ENCODE results near the gene GCLC.
"Not testable (repeated sequence)": the region's sequence is repeated elsewhere in the genome, so short reads cannot be mapped to it uniquely, and the experiment has no call there.

Gene GCLC

GRCh38 chr6:53544470-53545308, at the start of gene GCLC:
GCLC (minus strand) TSS chr6:53545101; CDS start chr6:53544645, 456 bp downstream.
- FAIRE-seq: no peak

GRCh38 chr6:53594596-53594995, 49.7 kb upstream of the GCLC start:
- no peak for FAIRE-seq

GRCh38 chr6:53593001-53593488, 48.1 kb upstream of the GCLC start:
- peak; percentile 8 for FAIRE-seq

- FAIRE-seq: no peak
Measured at GRCh38 chr6:53591873-53592272, 47.0 kb upstream of the GCLC start.

- no peak for FAIRE-seq
Measured at GRCh38 chr6:53588816-53589509, 44.1 kb upstream of the GCLC start.

GRCh38 chr6:53587291-53587690, 42.4 kb upstream of the GCLC start:
- FAIRE-seq: no peak

GRCh38 chr6:53585208-53585900, 40.5 kb upstream of the GCLC start:
- no peak for FAIRE-seq

- no peak for FAIRE-seq
Measured at GRCh38 chr6:53584726-53585125, 39.8 kb upstream of the GCLC start.

- no peak for FAIRE-seq
Measured at GRCh38 chr6:53583451-53583850, 38.5 kb upstream of the GCLC start.

- FAIRE-seq: no peak
Measured at GRCh38 chr6:53582963-53583362, 38.1 kb upstream of the GCLC start.

- FAIRE-seq: peak; percentile 95
Measured at GRCh38 chr6:53581856-53582255, 37.0 kb upstream of the GCLC start.

GRCh38 chr6:53581173-53581773, 36.4 kb upstream of the GCLC start:
- no peak for FAIRE-seq

GRCh38 chr6:53579338-53579737, 34.4 kb upstream of the GCLC start:
- no peak for FAIRE-seq

- peak; percentile 8 for FAIRE-seq
Measured at GRCh38 chr6:53578371-53578770, 33.5 kb upstream of the GCLC start.

- FAIRE-seq: no peak
Measured at GRCh38 chr6:53573299-53573698, 28.4 kb upstream of the GCLC start.

GRCh38 chr6:53572379-53572778, 27.5 kb upstream of the GCLC start:
- not testable (repeated sequence) for FAIRE-seq

- FAIRE-seq: no peak
Measured at GRCh38 chr6:53568776-53569616, 24.1 kb upstream of the GCLC start.

- FAIRE-seq: no peak
Measured at GRCh38 chr6:53567701-53568100, 22.8 kb upstream of the GCLC start.

- no peak for FAIRE-seq
Measured at GRCh38 chr6:53566755-53567154, 21.9 kb upstream of the GCLC start.

GRCh38 chr6:53565886-53566285, 21.0 kb upstream of the GCLC start:
- FAIRE-seq: no peak

GRCh38 chr6:53564401-53565065, 19.6 kb upstream of the GCLC start:
- no peak for FAIRE-seq

Measured in endometrium (tissue), 2 donors.